ENCODE results near the gene VPS54. TPM values are rescaled to one million over a fixed set of nuclear protein-coding genes. Genes with fewer than 3 reads are reported as not detected.

VPS54 gene
- total RNA-seq, 1 experiment from 2014 or later, result 12.4 TPM

GRCh38 chr2:63879876-63880433, 139.3 kb downstream of the VPS54 start:
- no peak for ATAC-seq
- H3K9me3 ChIP-seq (ENCODE audit: control insufficient read depth in 1 of 2, insufficient read depth in 1 of 2, low read depth in 1 of 2, low read length in 2 of 2), result no peaks in the 10 kb centered on the region
- H3K36me3 ChIP-seq (ENCODE audit: control insufficient read depth in 1 of 2, insufficient read depth in 2 of 2, low read length in 2 of 2), result no peaks in the 10 kb centered on the region; a peak in 1 of 4 replicates
- no peak overlapping the region for H3K4me3 ChIP-seq (replicated peaks in 1 of 2; ENCODE audit: low read depth in 1 of 2, low read length in 2 of 2)
- no peaks in the 10 kb centered on the region for H3K27me3 ChIP-seq (ENCODE audit: insufficient read depth, low read length)
- RAD21 ChIA-PET (ENCODE audit: low non-redundant PET in 1 of 2, low total read pairs in 2 of 2, uncharacterized antibody in 2 of 2, unreplicated experiment in 2 of 2), result no interaction called here
- CTCF ChIA-PET, result no interaction called here
- H3K9ac ChIP-seq (ENCODE audit: low read length), result no peak overlapping the region
- no peaks in the 10 kb centered on the region for H4K20me1 ChIP-seq (ENCODE audit: insufficient read depth)
- TF ChIP-seq POLR2AphosphoS5 (IDR thresholded peaks at IDR 0.05; ENCODE audit: low read depth, low read length), result no peak
- TF ChIP-seq MAX (IDR thresholded peaks at IDR 0.05), result no peak
- TF ChIP-seq REST (IDR thresholded peaks at IDR 0.05; ENCODE audit: low read depth), result no peak
- TF ChIP-seq JUND (IDR thresholded peaks at IDR 0.05), result no peak
- TF ChIP-seq SIN3A (IDR thresholded peaks at IDR 0.05; ENCODE audit: low read depth), result no peak
- no peak for TF ChIP-seq ELF1 (IDR thresholded peaks at IDR 0.05; ENCODE audit: borderline replicate concordance, low read depth)
- DNase-seq (ENCODE audit: low read depth, low spot score), result no peak
- intact Hi-C loops (cut with micrococcal nuclease), result loop anchor here (10.0 kb wide), 1 partner anchor 295 kb away; the partner anchor contains the start of genes MDH1 and WDPCP
- no peaks in the 10 kb centered on the region for H3K79me2 ChIP-seq (ENCODE audit: insufficient read depth, low read length)
- no peaks in the 10 kb centered on the region for H3K9me2 ChIP-seq (ENCODE audit: insufficient read depth)
- H2AFZ ChIP-seq (ENCODE audit: low read depth, low read length, poor library complexity, severe bottlenecking), result no peak overlapping the region
- POLR2A ChIA-PET, result no interaction called here
- no peaks in the 10 kb centered on the region for H3K4me1 ChIP-seq (ENCODE audit: control insufficient read depth in 1 of 2, insufficient read depth in 2 of 2, low read length in 2 of 2)
- H3K4me2 ChIP-seq (ENCODE audit: low read length), result no peak overlapping the region
- no TSS peak for BruUV-seq (replicated peaks)
- no peak overlapping the region for H3K27ac ChIP-seq (ENCODE audit: low read depth, low read length)
